ENCODE results near the gene ZNF189.

The ZNF189 gene

GRCh38 chr9:101455656-101456240, 57.1 kb downstream of the ZNF189 start:
- no peak for DNase-seq

GRCh38 chr9:101457003-101457402, 58.4 kb downstream of the ZNF189 start:
- no peak for DNase-seq

- DNase-seq: peak; percentile 55
Observed at GRCh38 chr9:101458963-101459631, 60.4 kb downstream of the ZNF189 start.
